Measurements from ENCODE around the gene ZNF341. TPM values are rescaled to one million over a fixed set of nuclear protein-coding genes. Genes with fewer than 3 reads are reported as not detected.
A peak's percentile ranks its signal among the peaks of the same experiment; 100 is the strongest.

The ZNF341 gene
- total RNA-seq, 2 donors from 2014 or later, result 1.8 to 2.0 TPM

DNA sequence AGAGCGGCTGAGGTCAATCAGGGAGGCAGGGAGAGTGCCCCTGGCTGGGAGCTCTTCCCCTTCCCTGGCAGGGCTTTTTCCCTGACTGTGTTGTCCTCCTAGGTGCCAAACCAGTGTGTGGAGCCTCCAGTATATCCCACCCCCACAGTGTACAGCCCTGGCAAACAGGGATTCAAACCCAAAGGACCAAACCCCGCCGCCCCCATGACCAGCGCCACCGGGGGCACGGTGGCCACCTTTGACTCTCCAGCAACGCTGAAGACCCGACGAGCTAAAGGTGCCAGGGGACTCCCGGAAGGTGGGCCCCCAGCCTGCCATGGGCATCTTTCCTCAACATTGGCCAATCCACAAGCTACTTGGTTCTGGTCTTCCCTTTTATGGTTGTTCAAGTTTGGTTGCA is 25.2 kb downstream of the ZNF341 start:
- intact Hi-C loops (cut with DNase I), result no loop called here
- no peak for DNase-seq (ENCODE audit: low spot score)

GRCh38 chr20:33757458-33757857 is 25.7 kb downstream of the ZNF341 start:
- no peak for DNase-seq (ENCODE audit: low spot score)
- intact Hi-C loops (cut with DNase I), result no loop called here

DNA sequence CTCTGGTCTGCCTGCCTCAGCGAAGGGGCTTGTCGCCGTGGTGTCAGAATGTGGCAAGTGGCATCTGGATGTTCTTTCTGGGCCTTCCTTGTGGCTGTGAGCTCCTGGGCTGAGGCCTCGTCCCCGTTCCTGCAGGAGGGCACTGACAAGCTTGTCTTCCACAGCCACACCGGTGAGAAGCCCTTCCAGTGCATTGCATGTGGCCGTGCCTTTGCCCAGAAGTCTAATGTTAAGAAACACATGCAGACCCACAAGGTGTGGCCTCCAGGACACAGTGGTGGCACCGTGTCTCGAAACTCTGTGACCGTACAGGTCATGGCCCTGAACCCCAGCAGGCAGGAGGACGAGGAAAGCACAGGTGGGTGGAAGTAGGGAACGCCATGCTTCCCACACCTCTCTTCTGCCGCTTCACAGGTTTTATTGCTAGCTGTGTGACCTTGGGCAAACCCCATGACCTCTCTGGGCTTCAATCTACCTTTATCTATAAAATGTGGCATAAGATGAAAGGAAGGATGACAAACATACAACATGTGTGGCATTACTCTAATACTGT is 30.0 kb downstream of the ZNF341 start:
- DNase-seq (ENCODE audit: low spot score), result peak; percentile 67
- intact Hi-C loops (cut with DNase I), result no loop called here

DNA sequence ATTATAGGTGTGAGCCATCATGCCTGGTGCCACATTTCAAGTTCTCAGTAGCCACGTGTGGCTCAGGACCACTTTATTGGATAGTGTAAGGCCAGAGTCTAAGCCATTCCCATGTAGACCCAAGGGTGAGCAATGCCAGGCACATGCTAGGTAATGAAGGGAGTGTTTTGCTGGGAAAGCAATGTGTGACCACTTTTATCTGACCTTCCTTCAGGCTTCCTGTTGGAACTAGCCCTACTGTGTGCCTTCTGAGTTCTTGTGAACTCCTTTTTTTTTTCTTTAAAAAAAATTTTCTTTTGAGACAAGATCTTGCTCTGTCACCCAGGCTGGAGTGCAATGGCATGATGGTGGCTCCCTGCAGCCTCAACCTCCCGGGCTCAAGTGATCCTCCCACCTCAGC is 33.3 kb downstream of the ZNF341 start:
- no peak for DNase-seq (ENCODE audit: low spot score)
- intact Hi-C loops (cut with DNase I), result no loop called here

DNA sequence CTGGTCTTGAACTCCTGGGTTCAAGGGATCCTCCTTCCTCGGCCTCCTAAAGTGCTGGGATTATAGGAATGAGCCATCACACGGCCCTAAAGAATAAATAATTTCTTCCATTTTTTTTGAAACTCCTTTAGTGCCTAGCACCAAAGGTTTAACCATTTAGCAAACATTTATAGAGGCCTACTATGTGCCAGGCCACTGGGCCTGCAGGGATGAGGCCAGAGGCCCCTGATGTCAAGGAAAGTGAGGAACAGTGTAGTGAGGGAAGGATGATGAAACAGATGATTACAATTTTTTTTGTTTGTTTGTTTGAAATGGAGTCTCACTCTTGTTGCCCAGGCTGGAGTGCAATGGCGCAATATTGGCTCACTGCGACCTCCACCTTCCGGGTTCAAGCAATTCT is 33.8 kb downstream of the ZNF341 start:
- intact Hi-C loops (cut with DNase I), result no loop called here
- DNase-seq (ENCODE audit: low spot score), result no peak

GRCh38 chr20:33766686-33767085 is 34.9 kb downstream of the ZNF341 start:
- DNase-seq (ENCODE audit: low spot score), result peak; percentile 54
- intact Hi-C loops (cut with DNase I), result no loop called here

GRCh38 chr20:33767777-33768138 is 36.0 kb downstream of the ZNF341 start:
- intact Hi-C loops (cut with DNase I), result no loop called here
- no peak for DNase-seq (ENCODE audit: low spot score)

DNA sequence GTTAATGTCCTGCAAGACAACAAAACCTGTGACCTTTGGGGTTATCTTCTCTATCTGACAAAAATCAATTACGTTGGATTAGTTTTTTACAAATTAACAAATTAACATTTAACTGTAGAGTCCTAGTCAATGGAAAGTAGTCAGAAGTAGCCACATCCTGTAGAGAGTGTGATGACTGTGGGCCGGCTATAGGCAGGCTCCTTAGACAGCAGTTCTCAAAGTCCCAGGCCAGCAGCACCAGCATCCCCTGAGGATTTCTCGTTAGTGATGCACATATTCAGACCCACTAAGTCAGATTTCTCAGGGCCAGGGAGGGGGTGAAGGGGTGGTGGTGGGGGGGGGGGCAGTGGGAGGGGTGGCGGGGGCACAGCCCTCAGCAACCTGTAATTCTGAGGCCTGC is 37.2 kb downstream of the ZNF341 start:
- peak; percentile 32 for DNase-seq (ENCODE audit: low spot score)
- intact Hi-C loops (cut with DNase I), result no loop called here

GRCh38 chr20:33770005-33770404 is 38.2 kb downstream of the ZNF341 start:
- peak; percentile 62 for DNase-seq (ENCODE audit: low spot score)
- intact Hi-C loops (cut with DNase I), result no loop called here

DNA sequence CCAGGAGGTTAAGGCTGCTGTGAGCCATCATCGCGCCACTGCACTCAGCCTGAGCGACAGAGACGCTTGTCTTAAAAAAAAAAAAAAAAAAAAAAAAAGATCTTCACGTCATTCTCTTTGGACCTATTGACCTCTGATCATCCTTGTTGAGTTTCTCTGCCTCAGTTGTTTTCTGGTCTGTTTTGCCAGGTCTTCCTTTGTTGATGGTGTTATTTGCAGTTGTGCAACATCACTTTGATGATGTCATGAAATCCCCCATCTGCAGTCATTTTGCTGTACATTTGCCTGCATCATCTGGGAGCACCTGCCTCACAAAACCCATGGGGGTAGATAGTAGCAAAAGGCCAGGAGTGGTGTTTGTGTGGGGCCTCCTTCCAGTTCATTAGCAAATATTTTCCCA is 40.1 kb downstream of the ZNF341 start:
- intact Hi-C loops (cut with DNase I), result no loop called here
- DNase-seq (ENCODE audit: low spot score), result no peak

DNA sequence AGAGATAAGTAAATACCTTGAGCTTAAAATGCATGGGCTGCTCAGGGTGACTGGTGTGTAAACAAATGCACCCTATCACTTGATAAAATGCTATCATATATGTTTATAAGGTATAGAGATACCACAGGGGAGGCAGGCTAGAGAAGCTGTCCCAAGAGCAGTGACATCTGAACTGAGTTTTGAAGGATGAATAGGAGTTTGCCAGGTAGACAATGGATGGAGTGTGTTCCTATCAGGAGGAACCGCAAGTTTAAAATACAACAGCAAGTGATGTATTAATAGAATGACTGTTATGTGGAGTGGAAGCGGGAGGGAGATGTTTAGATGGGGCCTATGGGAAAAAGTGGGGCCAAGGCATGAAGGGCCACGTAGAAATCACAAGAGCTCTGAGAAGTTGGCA is 40.6 kb downstream of the ZNF341 start:
- DNase-seq (ENCODE audit: low spot score), result no peak
- intact Hi-C loops (cut with DNase I), result no loop called here

DNA sequence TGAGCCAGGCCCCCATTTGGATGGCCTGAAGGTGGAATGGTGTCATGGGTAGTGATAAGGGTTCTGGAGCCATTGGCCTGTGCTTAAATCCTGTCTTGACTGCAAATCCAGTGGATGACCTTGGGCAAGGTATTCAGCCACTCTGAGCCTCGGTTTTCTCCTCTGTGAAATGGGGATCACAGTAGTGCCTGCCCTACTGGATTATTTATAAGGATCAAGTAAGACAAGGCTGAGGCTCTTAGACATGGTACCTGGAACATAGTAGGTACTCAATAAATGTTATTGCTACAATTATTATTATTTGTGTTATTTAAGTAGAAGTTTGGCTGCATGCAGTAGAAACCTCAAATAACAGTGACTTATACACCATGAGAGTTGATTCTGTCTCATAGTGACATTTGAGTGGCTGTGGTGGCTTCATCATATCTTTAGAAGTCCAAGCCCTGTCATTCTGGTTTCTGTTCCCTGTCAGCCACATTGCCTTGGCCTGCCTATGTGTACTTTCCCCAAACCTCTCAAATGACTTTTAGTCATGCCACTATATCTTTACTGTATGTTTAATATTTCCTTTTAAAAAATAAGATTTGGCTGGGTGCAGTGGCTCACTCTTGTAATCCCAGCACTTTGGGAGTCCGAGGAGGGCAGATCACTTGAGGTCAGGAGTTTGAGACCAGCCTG is 41.8 kb downstream of the ZNF341 start:
- DNase-seq (ENCODE audit: low spot score), result no peak
- intact Hi-C loops (cut with DNase I), result no loop called here

GRCh38 chr20:33777816-33778215 is 46.0 kb downstream of the ZNF341 start:
- intact Hi-C loops (cut with DNase I), result no loop called here

DNA sequence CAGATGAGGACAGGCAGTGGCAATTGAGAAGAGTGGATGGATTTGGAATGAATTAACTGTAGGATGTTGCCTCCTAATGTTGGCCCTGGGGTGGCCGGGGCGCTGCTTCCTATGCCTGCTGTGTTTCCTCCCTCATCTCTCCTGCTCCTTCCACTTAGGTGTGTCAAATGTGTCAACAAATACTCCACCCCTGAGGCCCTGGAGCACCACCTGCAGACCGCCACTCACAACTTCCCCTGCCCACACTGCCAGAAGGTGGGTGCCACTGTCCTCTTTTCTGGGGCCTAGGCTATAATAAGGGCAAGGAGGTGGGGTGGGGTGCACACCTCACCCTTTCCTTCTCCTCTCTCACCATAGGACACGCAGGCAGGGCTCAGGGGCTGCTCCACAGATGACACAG is 49.3 kb downstream of the ZNF341 start:
- DNase-seq (ENCODE audit: low spot score), result peak; percentile 42
- intact Hi-C loops (cut with DNase I), result no loop called here

More at GRCh38 chr20:33777816-33778215, 46.0 kb downstream of the ZNF341 start:
- DNase-seq (ENCODE audit: low spot score), result no peak

- intact Hi-C loops (cut with DNase I), result no loop called here
- no peak for DNase-seq (ENCODE audit: low spot score)
These were observed 50.1 kb downstream of the ZNF341 start for GRCh38 chr20:33781945-33782344.

- intact Hi-C loops (cut with DNase I), result no loop called here
- peak; percentile 49 for DNase-seq (ENCODE audit: low spot score)
These were observed 51.5 kb downstream of the ZNF341 start for GRCh38 chr20:33783256-33783655.

GRCh38 chr20:33783818-33784217 is 52.0 kb downstream of the ZNF341 start:
- intact Hi-C loops (cut with DNase I), result no loop called here
- peak; percentile 4 for DNase-seq (ENCODE audit: low spot score)

GRCh38 chr20:33784225-33784624 is 52.4 kb downstream of the ZNF341 start:
- DNase-seq (ENCODE audit: low spot score), result peak; percentile 19
- intact Hi-C loops (cut with DNase I), result no loop called here

DNA sequence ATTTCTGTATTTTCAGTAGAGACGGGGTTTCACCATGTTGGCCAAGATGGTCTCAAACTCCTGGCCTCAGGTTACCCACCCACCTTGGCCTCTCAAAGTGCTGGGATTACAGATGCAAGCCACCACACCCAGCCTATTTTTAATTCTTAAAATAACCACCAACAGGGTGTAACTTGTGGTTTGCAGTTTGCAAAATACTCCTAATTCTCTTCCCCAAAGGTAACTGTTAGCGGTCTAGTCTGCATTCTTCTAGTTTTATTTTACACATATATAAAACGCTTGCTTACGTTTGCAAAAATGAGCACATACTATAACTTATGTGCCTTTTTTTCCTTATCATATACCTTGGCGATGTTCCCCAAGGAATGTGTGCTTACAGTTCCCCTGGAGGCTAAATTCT is 53.7 kb downstream of the ZNF341 start:
- no peak for DNase-seq (ENCODE audit: low spot score)
- intact Hi-C loops (cut with DNase I), result no loop called here

- peak; percentile 49 for DNase-seq (ENCODE audit: low spot score)
- intact Hi-C loops (cut with DNase I), result no loop called here
These were observed 55.6 kb downstream of the ZNF341 start for GRCh38 chr20:33787253-33787891.

All from posterior vena cava (tissue), 2 donors.